GM12878 (cell line): ENCODE results near the gene ACTR5.

Source experiments
- CREB1 ChIP-seq: IDR thresholded peaks from 2 replicates; pipeline ENCODE4 v1.6.1; 2012; ENCODE audit warnings: low read depth, mild to moderate bottlenecking, inconsistent platforms
- CTCF ChIP-seq, 3 experiments: IDR thresholded peaks in 2 of 3; conservative IDR thresholded peaks in 1 of 3; 2 replicates each; pipeline ENCODE4 v1.5.1; 2011; ENCODE audit warnings: low read depth in 3 of 3, low read length in 3 of 3, mild to moderate bottlenecking in 3 of 3, control low read depth in 2 of 3, moderate library complexity in 2 of 3, inconsistent platforms in 1 of 3, mixed read lengths in 1 of 3; ENCODE audit not compliant: control insufficient read depth in 2 of 3, insufficient read depth in 1 of 3; ENCODE audit errors: extremely low read depth in 1 of 3
- SPI1 ChIP-seq: IDR thresholded peaks from 2 replicates; pipeline ENCODE4 v1.6.1; 2011; ENCODE audit warnings: low read depth, mild to moderate bottlenecking, low read length, moderate library complexity, borderline replicate concordance; ENCODE audit not compliant: insufficient read depth

DNA sequence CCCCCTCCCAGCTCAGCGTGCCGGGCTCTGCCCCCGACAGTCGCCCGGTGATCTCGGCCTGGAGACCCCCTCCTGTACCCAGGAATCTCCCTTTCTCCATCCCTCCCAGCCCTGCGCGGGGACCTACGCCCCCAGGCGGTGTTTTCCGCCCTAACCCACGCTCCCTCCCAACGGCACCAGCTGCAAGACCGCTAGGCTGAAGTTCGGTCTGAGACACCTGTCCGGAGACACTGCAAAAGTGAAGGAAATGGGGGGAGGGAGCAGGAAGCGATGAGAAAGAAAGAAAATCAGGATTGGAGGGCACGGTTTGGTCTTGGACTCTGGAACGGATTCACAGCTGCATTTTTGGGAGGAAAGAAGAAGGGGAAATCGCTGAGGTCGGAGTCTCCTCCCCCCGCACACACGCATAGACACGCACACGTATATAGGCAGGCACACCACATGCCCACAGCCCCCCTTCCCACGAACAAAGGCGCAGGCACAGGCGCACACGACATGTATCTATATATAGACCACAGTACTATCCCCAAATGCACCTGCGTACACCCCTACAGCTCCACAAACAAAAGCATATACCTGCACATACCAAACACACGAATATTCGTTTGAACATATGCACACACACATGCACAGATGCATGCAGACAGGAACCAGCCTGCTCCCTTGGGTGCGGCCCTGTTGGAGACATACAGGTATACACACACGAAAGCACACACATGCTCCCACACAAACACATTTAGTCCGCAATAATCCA is 22.9 kb upstream of the ACTR5 start:
- no peak for TF ChIP-seq SPI1
- TF ChIP-seq CTCF (IDR thresholded peaks at IDR 0.05 in 2 of 3, conservative IDR thresholded peaks at IDR 0.05 in 1 of 3; ENCODE audit: control insufficient read depth in 2 of 3, extremely low read depth in 1 of 3, insufficient read depth in 1 of 3, low read depth in 3 of 3, low read length in 3 of 3), result no peak
- no peak for TF ChIP-seq CREB1
